AG10803 (cell line): ENCODE measurements around the gene CTDP1.
A peak's percentile ranks its signal among the peaks of the same experiment; 100 is the strongest.

Experiments used
- DNase-seq: peaks from one replicate; pipeline ENCODE4 v3.0.0; 2010; ENCODE audit warnings: low read depth
- H3K4me3 ChIP-seq: 2 replicates; pipeline ENCODE4 v1.5.1; 2011; ENCODE audit warnings: mild to moderate bottlenecking, low read length, control low read depth
- CTCF ChIP-seq: conservative IDR thresholded peaks from 2 replicates; pipeline ENCODE4 v1.5.1; 2011; ENCODE audit warnings: mild to moderate bottlenecking, low read length, control low read depth, inconsistent platforms

The CTDP1 gene

GRCh38 chr18:79763407-79763806 is 83.8 kb downstream of the CTDP1 start:
- TF ChIP-seq CTCF: no peak
- peak; percentile 5 for DNase-seq

GRCh38 chr18:79764131-79764530 is 84.5 kb downstream of the CTDP1 start:
- DNase-seq: no peak
- H3K4me3 ChIP-seq: no peak overlapping the region
- TF ChIP-seq CTCF: no peak

More at GRCh38 chr18:79763407-79763806, 83.8 kb downstream of the CTDP1 start:
- no peak overlapping the region for H3K4me3 ChIP-seq

GRCh38 chr18:79765491-79766245 is 86.1 kb downstream of the CTDP1 start:
- TF ChIP-seq CTCF: no peak
- peak overlapping the region; percentile 18; the same call in 1 of the 2 replicates for H3K4me3 ChIP-seq
- DNase-seq: peak; percentile 73

GRCh38 chr18:79766308-79766707 is 86.7 kb downstream of the CTDP1 start:
- no peak for TF ChIP-seq CTCF
- DNase-seq: no peak
- no peak overlapping the region for H3K4me3 ChIP-seq

GRCh38 chr18:79768745-79769144 is 89.1 kb downstream of the CTDP1 start:
- DNase-seq: no peak
- H3K4me3 ChIP-seq: no peak overlapping the region
- TF ChIP-seq CTCF: no peak

GRCh38 chr18:79769698-79770500 is 90.3 kb downstream of the CTDP1 start:
- no peak overlapping the region for H3K4me3 ChIP-seq
- no peak for DNase-seq
- TF ChIP-seq CTCF: no peak

GRCh38 chr18:79770501-79770815 is 90.9 kb downstream of the CTDP1 start:
- H3K4me3 ChIP-seq: no peak overlapping the region
- no peak for TF ChIP-seq CTCF
- no peak for DNase-seq
